K562 (cell line): Measurements from ENCODE around the gene TEX264. TPM values are rescaled to one million over a fixed set of nuclear protein-coding genes. Genes with fewer than 3 reads are reported as not detected.
A peak's percentile ranks its signal among the peaks of the same experiment; 100 is the strongest.

Source experiments
- CEBPG ChIP-seq, 3 experiments: fragments of 200-800 bp in 1 of 3; sonication (Bioruptor generic) in 1 of 3; sonication (generic) in 1 of 3; formaldehyde crosslinking in 1 of 3; IDR thresholded peaks in 2 of 3; conservative IDR thresholded peaks in 1 of 3; 2 replicates each; pipeline versions ENCODE4 v1.6.1 to v1.8.0; 2016 to 2022; ENCODE audit warnings: missing compliant biosample characterization in 2 of 3, missing genetic modification characterization in 2 of 3, mild to moderate bottlenecking in 1 of 3, missing genetic modification reagents in 1 of 3
- CTBP1 ChIP-seq: fragments of 450-650 bp; IDR thresholded peaks from 2 replicates; pipeline ENCODE4 v1.6.1; 2016; ENCODE audit warnings: borderline replicate concordance
- ETV6 ChIP-seq, 3 experiments: fragments of 150-350 bp in 1 of 3; sonication (generic) in 1 of 3; formaldehyde crosslinking in 1 of 3; IDR thresholded peaks; 2 replicates each; pipeline versions ENCODE4 v1.6.1 to v1.8.0; 2014 to 2022; ENCODE audit warnings: borderline replicate concordance in 2 of 3, low read depth in 2 of 3, antibody characterized with exemption in 1 of 3, low read length in 1 of 3, mild to moderate bottlenecking in 1 of 3, missing genetic modification reagents in 1 of 3
- MBD2 ChIP-seq: sonication (generic); IDR thresholded peaks from 2 replicates; pipeline ENCODE4 v1.6.1; 2016; ENCODE audit warnings: low read depth, borderline replicate concordance
- MCM2 ChIP-seq: fragments of 450-650 bp; IDR thresholded peaks from 2 replicates; pipeline ENCODE4 v1.6.1; 2017; ENCODE audit warnings: low read depth, mild to moderate bottlenecking
- MGA ChIP-seq: fragments of 450-650 bp; IDR thresholded peaks from 2 replicates; pipeline ENCODE4 v1.6.1; 2016; ENCODE audit warnings: mild to moderate bottlenecking, moderate library complexity
- NR2F6 ChIP-seq: fragments of 450-650 bp; formaldehyde crosslinking; IDR thresholded peaks from 2 replicates; pipeline ENCODE4 v1.4.0; 2020; ENCODE audit warnings: mild to moderate bottlenecking
- SPI1 ChIP-seq: IDR thresholded peaks from 2 replicates; pipeline ENCODE4 v1.6.1; 2011; ENCODE audit warnings: low read depth, low read length, control low read depth, borderline replicate concordance
- ZBTB12 ChIP-seq: fragments of 250-450 bp; sonication (Bioruptor Pico); IDR thresholded peaks from 2 replicates; pipeline ENCODE4 v1.4.0; 2020
- ZBTB33 ChIP-seq: sonication (generic); formaldehyde crosslinking; IDR thresholded peaks from 2 replicates; pipeline ENCODE4 v1.8.1; 2023; ENCODE audit warnings: mild to moderate bottlenecking, missing genetic modification reagents
- ZFX ChIP-seq: sonication (generic); formaldehyde crosslinking; IDR thresholded peaks from 2 replicates; pipeline ENCODE4 v1.8.0; 2022; ENCODE audit warnings: mild to moderate bottlenecking, missing genetic modification reagents, moderate library complexity
- ZNF79 ChIP-seq: fragments of 250-450 bp; sonication (Bioruptor Pico); IDR thresholded peaks from 2 replicates; pipeline ENCODE4 v1.4.0; 2020; ENCODE audit warnings: low read depth, mild to moderate bottlenecking, moderate library complexity
- polyA plus RNA-seq, 8 experiments: library from polyadenylated mRNA; depleted of rRNA in 4 of 8; stranded (reverse) in 5 of 8; unstranded in 3 of 8; fragments of >200 nt; fragmentation: Nextera tagmentation in 2 of 8; fragmentation: Illumina TruSeq in 1 of 8; extraction: Ambion mirVana in 2 of 8; extraction: Trizol in 1 of 8; gene quantifications; 2 replicates each; pipeline versions ENCODE4 v1.2.1 to v1.2.3, GENCODE V29; 2011 to 2014; ENCODE audit warnings: inconsistent platforms in 1 of 8, missing spikeins in 1 of 8
- total RNA-seq, 7 experiments: library from RNA; depleted of rRNA in 6 of 7; stranded (reverse); fragments of >200 nt in 6 of 7; fragmentation: Illumina TruSeq in 2 of 7; extraction: Trizol in 2 of 7; gene quantifications; 2 replicates each; pipeline versions ENCODE4 v1.2.1 to v1.2.3, GENCODE V29; 2011 to 2021; ENCODE audit warnings: low replicate concordance in 1 of 7

The TEX264 gene
- total and polyA plus RNA-seq, 9 of the 15 experiments (the other 6 are each of a cell fraction or from before 2014, with no cell fraction given) = 4.1 to 47.0 (median 31.0) TPM

GRCh38 chr3:51721062-51721745 lies 50.2 kb downstream of the TEX264 start (continued):
- TF ChIP-seq ZBTB12 (CRISPR knock-in tag) (no peak), MBD2 (no peak), NR2F6 (CRISPR knock-in tag) (no peak), ETV6 (IDR thresholded peaks at IDR 0.05; ENCODE audit: borderline replicate concordance in 1 of 2, low read depth in 2 of 2, low read length in 1 of 2) (no peak), ETV6 (CRISPR knock-in tag; IDR thresholded peaks at IDR 0.05; ENCODE audit: borderline replicate concordance) (no peak), CTBP1 (no peak), ZBTB33 (CRISPR knock-in tag) (no peak), MCM2 (no peak), ZFX (CRISPR knock-in tag) (no peak), ZNF79 (CRISPR knock-in tag) (no peak), MGA (peak; percentile 58), SPI1 (peak; percentile 17; the same call in 1 of the 2 replicates), CEBPG (CRISPR knock-in tag; IDR thresholded peaks at IDR 0.05) (no peak), CEBPG (tag; conservative IDR thresholded peaks at IDR 0.05 in 1 of 2, IDR thresholded peaks at IDR 0.05 in 1 of 2) (peak in 1 of 2 experiments; percentile 61; a peak in 2 of 4 replicates)
